HEK293T (cell line): Measurements from ENCODE around the gene LEFTY2.

Source experiments
- CTCF ChIA-PET: fragments of 350-600 bp; formaldehyde crosslinking; extraction: SDS; loops from one replicate; lab custom pipeline; 2021; ENCODE audit warnings: antibody characterized with exemption, inconsistent platforms; lab: Yijun Ruan, JAX
- POLR2A ChIA-PET: fragments of 350-600 bp; formaldehyde crosslinking; extraction: SDS; loops from one replicate; lab custom pipeline; 2020; ENCODE audit warnings: antibody characterized with exemption, inconsistent platforms; lab: Yijun Ruan, JAX
- DNase-seq: peaks from one replicate; pipeline ENCODE4 v3.0.0; 2012; ENCODE audit warnings: mixed read lengths; ENCODE audit errors: extremely low spot score
- BHLHE40 ChIP-seq: fragments of 450-650 bp; IDR thresholded peaks from 2 replicates; pipeline ENCODE4 v1.6.1; 2016; ENCODE audit warnings: mild to moderate bottlenecking, moderate library complexity, borderline replicate concordance
- CTBP1 ChIP-seq: fragments of 450-650 bp; IDR thresholded peaks from 2 replicates; pipeline ENCODE4 v1.6.1; 2016; ENCODE audit warnings: borderline replicate concordance
- ELF4 ChIP-seq: fragments of 450-650 bp; IDR thresholded peaks from 2 replicates; pipeline ENCODE4 v1.6.1; 2017; ENCODE audit warnings: antibody characterized with exemption
- FOXA1 ChIP-seq: fragments of 450-650 bp; IDR thresholded peaks from 2 replicates; pipeline ENCODE4 v1.6.1; 2016; ENCODE audit warnings: mild to moderate bottlenecking
- HDGF ChIP-seq: fragments of 450-650 bp; IDR thresholded peaks from 2 replicates; pipeline ENCODE4 v1.6.1; 2017; ENCODE audit warnings: antibody characterized with exemption, borderline replicate concordance
- L3MBTL2 ChIP-seq: fragments of 450-650 bp; conservative IDR thresholded peaks from 2 replicates; pipeline ENCODE4 v1.6.1; 2016; ENCODE audit warnings: mild to moderate bottlenecking
- SP1 ChIP-seq: fragments of 450-650 bp; IDR thresholded peaks from 2 replicates; pipeline ENCODE4 v1.6.1; 2017
- SUZ12 ChIP-seq: fragments of 450-650 bp; IDR thresholded peaks from 2 replicates; pipeline ENCODE4 v1.6.1; 2016; ENCODE audit warnings: mild to moderate bottlenecking
- TARDBP ChIP-seq: fragments of 450-650 bp; IDR thresholded peaks from 2 replicates; pipeline ENCODE4 v1.6.1; 2016
- ZNF384 ChIP-seq: fragments of 450-650 bp; IDR thresholded peaks from 2 replicates; pipeline ENCODE4 v1.6.1; 2016

The LEFTY2 gene

GRCh38 chr1:225887030-225887314 lies 54.0 kb downstream of the LEFTY2 start:
- TF ChIP-seq SUZ12 (no peak), TARDBP (no peak), FOXA1 (no peak), HDGF (no peak), SP1 (no peak), CTBP1 (no peak), BHLHE40 (no peak), ZNF384 (no peak), ELF4 (no peak), L3MBTL2 (no peak)
- POLR2A ChIA-PET = interaction anchor here (1.5 kb wide), 1 partner anchor 37 kb away, joined by 3 read pairs; the partner anchor contains the start of gene PYCR2
- CTCF ChIA-PET = no interaction called here
- no peak for DNase-seq
